ENCODE data around the gene TVP23A. TPM values are rescaled to one million over a fixed set of nuclear protein-coding genes. Genes with fewer than 3 reads are reported as not detected.

Gene TVP23A
- total RNA-seq, 4 donors from 2014 or later, result 1.1 to 3.3 TPM; not detected in 2

DNA sequence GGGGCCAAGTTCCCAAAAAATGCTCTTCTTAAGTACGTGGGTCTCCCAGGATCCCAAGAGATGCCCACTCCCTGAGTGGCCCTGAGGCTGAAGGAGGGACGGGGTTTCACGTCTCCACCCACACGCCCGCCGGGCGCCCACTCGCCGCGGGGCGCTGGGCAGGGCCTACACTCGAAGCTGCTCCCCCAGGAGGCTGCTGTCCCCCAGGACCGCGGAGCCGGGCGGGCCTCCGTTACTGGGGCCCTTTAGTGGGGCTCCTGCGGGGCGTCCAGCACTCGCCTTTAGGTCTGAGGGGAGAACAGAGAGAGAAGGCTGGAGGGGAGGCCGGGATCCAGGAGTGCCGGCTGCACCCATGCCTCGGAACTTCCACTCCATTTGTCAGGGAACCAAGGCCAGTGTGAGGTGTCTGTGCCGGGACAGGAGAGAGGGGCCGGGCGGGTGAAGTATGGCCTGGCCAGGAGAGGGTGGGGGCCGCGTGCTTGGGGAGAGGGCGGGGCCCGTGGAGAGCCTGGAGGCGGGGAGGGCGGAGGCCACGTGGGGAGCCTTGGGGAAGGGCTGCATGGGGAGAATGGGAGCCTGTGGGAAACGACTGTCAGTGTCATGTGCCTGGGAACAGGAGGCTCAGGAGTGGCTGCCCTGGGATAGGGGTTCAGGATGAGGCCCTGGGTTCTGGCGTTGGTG lies 56.1 kb downstream of the TVP23A start:
- no peaks in the 10 kb centered on the region for H3K27me3 ChIP-seq
- H3K9me3 ChIP-seq, result no peaks in the 10 kb centered on the region
- H3K4me1 ChIP-seq, result peaks cover 0 to 7% (median 0%) of the 10 kb centered on the region in 4 donors
- no peak for TF ChIP-seq POLR2A (IDR thresholded peaks at IDR 0.05)
- TF ChIP-seq CTCF (IDR thresholded peaks at IDR 0.05), result no peak
- H3K27ac ChIP-seq, result no peak overlapping the region
- H3K36me3 ChIP-seq, result peaks cover 0 to 69% (median 3%) of the 10 kb centered on the region in 3 donors
- H3K4me3 ChIP-seq, result no peak overlapping the region
- no peak for DNase-seq

DNA sequence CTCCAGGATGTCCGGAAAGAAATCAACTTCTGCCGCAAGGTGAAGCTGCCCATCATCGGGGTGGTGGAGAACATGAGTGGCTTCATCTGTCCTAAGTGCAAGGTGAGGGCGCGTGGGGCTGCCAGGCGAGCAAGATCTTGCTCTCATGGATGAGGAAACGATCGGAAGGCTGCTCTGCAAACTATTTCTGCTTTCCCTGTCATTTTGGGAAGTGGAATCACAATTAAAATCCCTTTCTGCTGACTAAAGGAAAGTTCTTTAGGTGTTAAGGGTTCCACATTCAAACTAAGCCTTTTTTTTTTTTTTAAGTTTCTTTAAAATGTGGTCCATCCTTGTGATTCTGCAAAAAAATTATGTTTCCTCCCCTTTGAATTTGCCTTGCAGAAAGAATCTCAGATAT lies 57.2 kb downstream of the TVP23A start:
- peaks cover 0 to 80% (median 3%) of the 10 kb centered on the region in 3 donors for H3K36me3 ChIP-seq
- DNase-seq, result no peak
- H3K9me3 ChIP-seq, result no peaks in the 10 kb centered on the region
- H3K27ac ChIP-seq, result no peak overlapping the region
- H3K4me3 ChIP-seq, result no peak overlapping the region
- H3K4me1 ChIP-seq, result peaks cover 0 to 7% (median 0%) of the 10 kb centered on the region in 4 donors
- H3K27me3 ChIP-seq, result no peaks in the 10 kb centered on the region
- no peak for TF ChIP-seq POLR2A (IDR thresholded peaks at IDR 0.05)
- TF ChIP-seq CTCF (IDR thresholded peaks at IDR 0.05), result no peak

DNA sequence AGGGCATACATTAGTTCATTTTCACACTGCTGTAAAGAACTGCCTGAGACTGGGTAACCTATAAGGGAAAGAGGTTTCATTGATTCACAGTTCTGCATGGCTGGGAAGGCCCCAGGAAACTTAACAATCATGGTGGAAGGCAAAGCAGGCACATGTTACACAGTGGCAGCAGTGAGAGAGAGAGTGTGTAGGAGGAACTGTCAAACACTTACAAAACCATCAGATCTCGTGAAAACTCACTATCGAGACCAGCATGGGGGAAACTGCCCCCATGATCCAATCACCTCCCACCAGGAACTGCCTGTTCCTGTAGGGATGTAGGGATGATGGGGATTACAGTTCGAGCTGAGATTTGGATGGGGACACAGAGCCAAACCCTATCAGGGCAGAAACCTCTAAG lies 57.7 kb downstream of the TVP23A start:
- no peak for DNase-seq
- no peaks in the 10 kb centered on the region for H3K27me3 ChIP-seq
- TF ChIP-seq CTCF (IDR thresholded peaks at IDR 0.05) (no peak), POLR2A (IDR thresholded peaks at IDR 0.05) (no peak)
- no peak overlapping the region for H3K4me3 ChIP-seq
- peaks cover 0 to 5% (median 0%) of the 10 kb centered on the region in 4 donors for H3K4me1 ChIP-seq
- peaks cover 0 to 83% (median 3%) of the 10 kb centered on the region in 3 donors for H3K36me3 ChIP-seq
- H3K9me3 ChIP-seq, result no peaks in the 10 kb centered on the region
- no peak overlapping the region for H3K27ac ChIP-seq

DNA sequence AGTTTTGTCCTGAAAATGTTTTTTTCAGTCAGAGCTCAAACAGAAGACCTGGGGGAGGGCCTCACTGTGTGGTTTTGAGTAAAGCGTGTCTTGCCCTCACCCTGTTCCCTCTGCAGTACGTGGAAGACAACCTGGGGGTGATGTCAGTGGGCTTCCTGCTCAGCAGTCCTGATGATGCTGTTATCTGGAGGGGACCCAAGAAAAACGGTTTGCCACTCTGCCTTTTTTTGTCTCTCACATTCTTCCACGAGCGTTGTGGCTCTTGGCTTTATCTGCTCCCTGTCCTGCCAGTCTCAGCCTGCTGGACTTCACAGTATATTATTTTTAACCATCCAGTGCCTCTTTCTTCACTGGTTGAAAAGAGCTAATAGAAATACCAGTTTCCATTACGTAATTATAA lies 62.0 kb downstream of the TVP23A start:
- no peak for DNase-seq
- H3K9me3 ChIP-seq, result no peaks in the 10 kb centered on the region
- peaks cover 0 to 88% (median 0%) of the 10 kb centered on the region in 3 donors for H3K36me3 ChIP-seq
- H3K27me3 ChIP-seq, result no peaks in the 10 kb centered on the region
- TF ChIP-seq CTCF (IDR thresholded peaks at IDR 0.05) (no peak), POLR2A (IDR thresholded peaks at IDR 0.05) (no peak)
- no peak overlapping the region for H3K4me3 ChIP-seq
- peaks cover 0 to 6% (median 0%) of the 10 kb centered on the region in 4 donors for H3K4me1 ChIP-seq
- no peak overlapping the region for H3K27ac ChIP-seq

DNA sequence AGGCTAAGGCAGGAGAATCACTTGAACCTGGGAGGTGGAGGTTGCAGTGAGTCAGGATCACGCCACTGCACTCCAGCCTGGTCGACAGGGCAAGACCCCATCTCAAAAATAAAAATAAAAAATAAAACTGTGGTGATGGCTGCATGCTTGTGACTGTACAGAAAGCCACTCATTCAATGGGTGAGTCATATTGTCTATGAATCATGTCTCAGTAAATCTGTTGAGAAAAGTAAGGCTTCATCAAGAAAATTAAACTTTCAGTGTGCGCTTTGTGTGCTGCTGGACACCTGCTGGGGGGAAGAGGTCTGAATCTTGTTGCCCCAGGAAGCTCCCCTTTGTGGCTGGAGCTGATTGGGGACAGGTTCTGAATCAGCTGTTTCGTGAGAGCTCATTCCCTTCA lies 63.7 kb downstream of the TVP23A start:
- no peaks in the 10 kb centered on the region for H3K9me3 ChIP-seq
- TF ChIP-seq CTCF (IDR thresholded peaks at IDR 0.05), result no peak
- no peak for TF ChIP-seq POLR2A (IDR thresholded peaks at IDR 0.05)
- peaks cover 0 to 82% (median 0%) of the 10 kb centered on the region in 3 donors for H3K36me3 ChIP-seq
- H3K4me1 ChIP-seq, result peaks cover 0 to 6% (median 0%) of the 10 kb centered on the region in 4 donors
- no peak for DNase-seq
- H3K27ac ChIP-seq, result no peak overlapping the region
- H3K27me3 ChIP-seq, result no peaks in the 10 kb centered on the region
- no peak overlapping the region for H3K4me3 ChIP-seq

All from Peyer's patch (tissue), 4 donors.